Measurements from ENCODE around the gene ADCY5.

DNA sequence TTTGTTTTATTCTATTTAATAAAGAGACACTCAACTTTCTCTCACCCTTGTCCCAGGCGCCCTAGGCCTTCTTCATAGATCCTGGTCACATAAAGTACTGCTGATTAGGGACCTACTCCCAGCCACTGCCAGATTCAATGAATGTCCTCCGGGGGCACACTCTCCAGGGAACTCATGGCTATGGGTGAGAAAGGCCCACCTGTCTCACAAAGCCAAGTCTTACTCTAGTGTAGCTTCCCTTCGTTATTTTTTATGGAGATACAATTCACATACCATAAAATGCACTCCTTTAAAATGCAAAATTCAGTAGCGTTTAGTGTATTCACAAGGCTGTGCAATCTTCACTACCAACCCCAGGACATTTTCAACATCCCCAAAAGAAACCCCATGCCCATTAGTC lies 87.8 kb downstream of the ADCY5 start:
- TF ChIP-seq, protein P1, sequence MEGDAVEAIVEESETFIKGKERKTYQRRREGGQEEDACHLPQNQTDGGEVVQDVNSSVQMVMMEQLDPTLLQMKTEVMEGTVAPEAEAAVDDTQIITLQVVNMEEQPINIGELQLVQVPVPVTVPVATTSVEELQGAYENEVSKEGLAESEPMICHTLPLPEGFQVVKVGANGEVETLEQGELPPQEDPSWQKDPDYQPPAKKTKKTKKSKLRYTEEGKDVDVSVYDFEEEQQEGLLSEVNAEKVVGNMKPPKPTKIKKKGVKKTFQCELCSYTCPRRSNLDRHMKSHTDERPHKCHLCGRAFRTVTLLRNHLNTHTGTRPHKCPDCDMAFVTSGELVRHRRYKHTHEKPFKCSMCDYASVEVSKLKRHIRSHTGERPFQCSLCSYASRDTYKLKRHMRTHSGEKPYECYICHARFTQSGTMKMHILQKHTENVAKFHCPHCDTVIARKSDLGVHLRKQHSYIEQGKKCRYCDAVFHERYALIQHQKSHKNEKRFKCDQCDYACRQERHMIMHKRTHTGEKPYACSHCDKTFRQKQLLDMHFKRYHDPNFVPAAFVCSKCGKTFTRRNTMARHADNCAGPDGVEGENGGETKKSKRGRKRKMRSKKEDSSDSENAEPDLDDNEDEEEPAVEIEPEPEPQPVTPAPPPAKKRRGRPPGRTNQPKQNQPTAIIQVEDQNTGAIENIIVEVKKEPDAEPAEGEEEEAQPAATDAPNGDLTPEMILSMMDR (conservative IDR thresholded peaks at IDR 0.05), result no peak
- no peak for TF ChIP-seq ZFX (IDR thresholded peaks at IDR 0.05)
